T-helper 17 cell (primary cell): Measurements from ENCODE around the gene FAM193A. TPM values are rescaled to one million over a fixed set of nuclear protein-coding genes. Genes with fewer than 3 reads are reported as not detected.
"Not testable (repeated sequence)": the region's sequence is repeated elsewhere in the genome, so short reads cannot be mapped to it uniquely, and the experiment has no call there.

ENCODE experiments used
- ATAC-seq: fragments of 150-1000 bp; cut with Tn5 transposase; 2 replicates; pipeline ENCODE4 v1.10.0; 2021; ENCODE audit warnings: mild to moderate bottlenecking, moderate library complexity
- DNase-seq, 3 donors: peaks; one replicate each; pipeline versions ENCODE4 v3.0.0 to v3.0.0-alpha.2; 2020 to 2021
- H3K9me3 ChIP-seq: one replicate; pipeline ENCODE4 v1.7.0; 2013; ENCODE audit warnings: low read length, mild to moderate bottlenecking; ENCODE audit not compliant: control insufficient read depth, poor library complexity, severe bottlenecking
- H3K27ac Mint-ChIP-seq: one replicate; pipeline ENCODE4 v1.8.0; 2022; ENCODE audit warnings: mild to moderate bottlenecking, moderate library complexity, mixed read lengths
- H3K27me3 Mint-ChIP-seq: one replicate; pipeline ENCODE4 v1.8.0; 2022; ENCODE audit warnings: mixed read lengths
- H3K36me3 Mint-ChIP-seq: one replicate; pipeline ENCODE4 v1.8.0; 2022; ENCODE audit warnings: low read depth, mixed read lengths
- H3K4me1 Mint-ChIP-seq: one replicate; pipeline ENCODE4 v1.8.0; 2022; ENCODE audit warnings: mild to moderate bottlenecking, mixed read lengths
- H3K4me3 Mint-ChIP-seq: one replicate; pipeline ENCODE4 v1.8.0; 2022; ENCODE audit warnings: mild to moderate bottlenecking, moderate library complexity, mixed read lengths
- total RNA-seq, 4 donors: library from RNA in 2 of 4; stranded (reverse) in 2 of 4; gene quantifications; one replicate each; pipeline ENCODE4 v1.2.3 and lab custom pipeline; 2022 to 2026

Gene FAM193A
- total RNA-seq, 2 donors from 2014 or later = 34.8 to 39.8 TPM

GRCh38 chr4:2663275-2663674, 126.8 kb downstream of the FAM193A start:
- Mint-ChIP-seq H3K36me3 (peaks cover 10% of the 10 kb centered on the region), H3K4me1 (peaks cover 23% of the 10 kb centered on the region), H3K27me3 (no peaks in the 10 kb centered on the region), H3K4me3 (no peak overlapping the region), H3K27ac (peak overlapping the region; percentile 82)
- ATAC-seq (no peak), DNase-seq (no peak)
- no peaks in the 10 kb centered on the region for H3K9me3 ChIP-seq

- no peak for ATAC-seq
- Mint-ChIP-seq H3K4me1 (peaks cover 30% of the 10 kb centered on the region), H3K27me3 (no peaks in the 10 kb centered on the region), H3K27ac (peak overlapping the region; percentile 81), H3K4me3 (peak overlapping the region; percentile 64), H3K36me3 (peaks cover 12% of the 10 kb centered on the region)
- DNase-seq = no peak
- H3K9me3 ChIP-seq = no peaks in the 10 kb centered on the region
Observed at GRCh38 chr4:2666722-2667247, 130.3 kb downstream of the FAM193A start.

DNA sequence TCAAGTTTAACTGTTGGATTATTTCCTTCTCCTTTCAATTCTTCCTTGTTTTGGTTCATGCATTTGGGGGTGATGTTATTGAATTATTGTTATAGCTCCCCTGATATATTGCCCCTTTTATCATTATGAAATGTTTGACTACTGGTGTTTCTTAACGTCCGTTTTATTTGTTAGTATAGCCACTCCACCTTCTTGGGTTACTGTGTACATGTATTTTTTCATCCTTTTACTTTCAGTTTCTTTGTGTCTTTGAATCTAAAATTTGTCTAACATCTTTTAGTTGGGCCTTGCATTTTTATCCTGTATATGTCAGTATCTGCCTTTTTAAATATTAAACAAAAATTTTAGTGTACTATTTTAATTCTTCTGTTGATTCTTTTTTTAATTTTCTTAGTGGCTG, 131.0 kb downstream of the FAM193A start:
- H3K4me3 Mint-ChIP-seq = peak overlapping the region; percentile 64
- H3K9me3 ChIP-seq = no peaks in the 10 kb centered on the region
- H3K27me3 Mint-ChIP-seq = no peaks in the 10 kb centered on the region
- DNase-seq (no peak), ATAC-seq (no peak)
- H3K4me1 Mint-ChIP-seq = peaks cover 32% of the 10 kb centered on the region
- H3K36me3 Mint-ChIP-seq = peaks cover 15% of the 10 kb centered on the region
- H3K27ac Mint-ChIP-seq = peak overlapping the region; percentile 81

DNA sequence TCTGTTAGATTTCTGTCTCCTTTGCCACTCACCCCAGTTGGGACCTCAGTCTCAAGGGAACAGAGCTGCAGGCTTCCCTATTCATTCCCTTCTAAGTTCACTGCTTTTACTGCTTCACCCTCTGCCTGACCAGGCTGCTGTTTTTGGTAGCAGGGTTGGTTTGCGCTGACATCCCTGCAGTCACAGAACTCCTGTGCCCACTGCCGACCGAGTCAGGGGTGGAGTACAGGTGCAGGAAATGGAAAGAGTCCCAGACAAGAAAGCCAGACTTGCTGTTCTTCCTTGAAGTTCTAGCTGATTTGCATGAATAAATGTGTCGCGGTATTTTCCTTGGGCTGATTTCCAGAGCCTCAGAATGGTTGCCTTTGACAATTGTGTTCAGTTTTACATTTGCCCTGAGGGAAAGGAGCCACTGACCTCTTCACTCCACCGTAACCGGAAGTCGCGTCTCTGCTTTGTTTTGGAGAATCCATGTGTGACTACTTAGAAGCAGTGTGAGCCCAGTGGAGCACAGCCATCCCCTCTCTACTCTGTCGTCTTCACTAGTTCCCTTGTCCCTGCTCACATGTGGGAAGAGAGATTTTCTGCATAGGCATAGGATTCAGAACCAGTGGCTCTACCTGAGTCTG, 134.9 kb downstream of the FAM193A start:
- Mint-ChIP-seq H3K4me1 (peaks cover 33% of the 10 kb centered on the region), H3K36me3 (peaks cover 19% of the 10 kb centered on the region), H3K4me3 (no peak overlapping the region), H3K27me3 (no peaks in the 10 kb centered on the region), H3K27ac (peak overlapping the region; percentile 80)
- no peaks in the 10 kb centered on the region for H3K9me3 ChIP-seq
- ATAC-seq (no peak), DNase-seq (no peak)

GRCh38 chr4:2672082-2672481, 135.6 kb downstream of the FAM193A start:
- H3K9me3 ChIP-seq = no peaks in the 10 kb centered on the region
- ATAC-seq (no peak), DNase-seq (no peak)
- Mint-ChIP-seq H3K4me1 (peaks cover 29% of the 10 kb centered on the region), H3K36me3 (peaks cover 18% of the 10 kb centered on the region), H3K4me3 (no peak overlapping the region), H3K27me3 (no peaks in the 10 kb centered on the region), H3K27ac (no peak overlapping the region)

GRCh38 chr4:2672700-2673099, 136.3 kb downstream of the FAM193A start:
- no peaks in the 10 kb centered on the region for H3K9me3 ChIP-seq
- no peak for DNase-seq
- no peak for ATAC-seq
- H3K4me1 Mint-ChIP-seq = peaks cover 26% of the 10 kb centered on the region
- no peaks in the 10 kb centered on the region for H3K27me3 Mint-ChIP-seq
- peaks cover 19% of the 10 kb centered on the region for H3K36me3 Mint-ChIP-seq
- peak overlapping the region; percentile 37 for H3K27ac Mint-ChIP-seq
- H3K4me3 Mint-ChIP-seq = no peak overlapping the region

- Mint-ChIP-seq H3K36me3 (peaks cover 19% of the 10 kb centered on the region), H3K4me1 (peaks cover 27% of the 10 kb centered on the region), H3K27me3 (no peaks in the 10 kb centered on the region), H3K4me3 (no peak overlapping the region), H3K27ac (peak overlapping the region; percentile 37)
- ATAC-seq = no peak
- no peak for DNase-seq
- no peaks in the 10 kb centered on the region for H3K9me3 ChIP-seq
Observed at GRCh38 chr4:2673157-2673556, 136.7 kb downstream of the FAM193A start.

DNA sequence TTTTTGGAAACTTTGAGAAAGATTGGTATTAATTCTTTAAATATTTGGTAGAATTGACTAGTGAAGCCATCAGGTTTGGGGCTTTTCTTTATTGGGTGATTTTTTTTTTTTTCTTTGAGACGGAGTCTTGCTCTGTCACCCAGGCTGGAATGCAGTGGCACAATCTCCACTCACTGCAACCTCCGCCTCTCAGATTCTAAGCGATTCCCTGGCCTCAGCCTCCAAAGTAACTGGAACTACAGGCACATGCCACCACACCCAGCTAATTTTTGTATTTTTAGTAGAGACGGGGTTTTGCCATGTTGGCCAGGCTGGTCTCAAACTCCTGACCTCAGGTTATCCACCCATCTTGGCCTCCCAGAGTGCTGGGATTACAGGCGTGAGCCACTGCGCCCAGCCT, 143.3 kb downstream of the FAM193A start:
- Mint-ChIP-seq H3K36me3 (peaks cover 23% of the 10 kb centered on the region), H3K4me1 (peaks cover 30% of the 10 kb centered on the region)
- H3K27me3 Mint-ChIP-seq, H3K9me3 ChIP-seq, DNase-seq, H3K27ac Mint-ChIP-seq, ATAC-seq, H3K4me3 Mint-ChIP-seq: not testable (repeated sequence)

DNA sequence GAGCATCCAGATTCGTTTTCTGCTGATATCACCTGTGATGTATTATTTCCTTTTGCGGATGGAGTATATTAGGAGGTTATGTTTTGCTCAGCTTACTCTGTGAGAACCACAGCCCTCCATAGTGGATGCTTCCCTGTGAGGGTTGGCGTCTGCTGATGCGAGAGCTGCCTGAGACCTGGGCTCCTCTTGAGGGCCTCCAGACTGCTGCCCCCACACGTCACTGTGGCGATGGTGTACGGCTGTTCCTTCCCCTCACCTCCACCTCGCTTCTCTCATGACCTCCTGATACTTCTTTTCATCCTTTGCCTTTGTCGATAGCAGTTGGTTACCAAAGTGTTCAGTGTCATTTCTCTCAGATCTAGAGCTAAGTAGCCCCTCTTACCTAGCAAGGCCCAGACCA, 148.0 kb downstream of the FAM193A start:
- DNase-seq (no peak), ATAC-seq (no peak)
- Mint-ChIP-seq H3K4me3 (no peak overlapping the region), H3K4me1 (peaks cover 24% of the 10 kb centered on the region), H3K36me3 (peaks cover 15% of the 10 kb centered on the region), H3K27ac (no peak overlapping the region), H3K27me3 (no peaks in the 10 kb centered on the region)
- no peaks in the 10 kb centered on the region for H3K9me3 ChIP-seq

DNA sequence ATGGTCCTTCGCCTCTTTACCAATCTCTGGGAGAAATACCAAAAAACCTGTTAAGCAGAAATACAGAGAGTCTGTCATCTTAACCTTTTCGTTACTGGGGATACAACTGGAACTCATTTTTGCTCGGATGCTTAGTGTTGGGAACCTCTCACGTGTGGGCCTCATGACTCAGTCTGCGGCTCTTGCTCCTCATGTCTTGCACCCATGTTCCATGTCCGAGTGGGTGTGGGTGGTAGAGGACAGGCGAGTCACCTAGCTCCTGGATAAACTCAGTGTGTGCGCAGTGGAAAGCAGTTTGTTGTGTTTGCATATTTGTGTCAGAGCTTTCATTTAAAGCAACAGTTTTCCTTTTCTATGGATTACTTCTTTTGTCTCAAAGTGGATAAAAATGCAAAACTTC, 149.1 kb downstream of the FAM193A start:
- H3K27me3 Mint-ChIP-seq = no peaks in the 10 kb centered on the region
- no peak overlapping the region for H3K27ac Mint-ChIP-seq
- H3K36me3 Mint-ChIP-seq = peaks cover 18% of the 10 kb centered on the region
- H3K4me1 Mint-ChIP-seq = peaks cover 26% of the 10 kb centered on the region
- H3K9me3 ChIP-seq = no peaks in the 10 kb centered on the region
- ATAC-seq (no peak), DNase-seq (no peak)
- H3K4me3 Mint-ChIP-seq = no peak overlapping the region

GRCh38 chr4:2686379-2687265, 150.2 kb downstream of the FAM193A start:
- no peaks in the 10 kb centered on the region for H3K27me3 Mint-ChIP-seq
- H3K27ac Mint-ChIP-seq = peak overlapping the region; percentile 53
- H3K36me3 Mint-ChIP-seq = peaks cover 13% of the 10 kb centered on the region
- no peak overlapping the region for H3K4me3 Mint-ChIP-seq
- no peaks in the 10 kb centered on the region for H3K9me3 ChIP-seq
- ATAC-seq (no peak), DNase-seq (no peak)
- H3K4me1 Mint-ChIP-seq = peaks cover 22% of the 10 kb centered on the region

GRCh38 chr4:2688281-2688680, 151.8 kb downstream of the FAM193A start:
- peaks cover 11% of the 10 kb centered on the region for H3K36me3 Mint-ChIP-seq
- H3K4me3 Mint-ChIP-seq = no peak overlapping the region
- H3K27me3 Mint-ChIP-seq = no peaks in the 10 kb centered on the region
- ATAC-seq (no peak), DNase-seq (no peak)
- H3K9me3 ChIP-seq = no peaks in the 10 kb centered on the region
- peaks cover 24% of the 10 kb centered on the region for H3K4me1 Mint-ChIP-seq
- H3K27ac Mint-ChIP-seq = peak overlapping the region; percentile 53

GRCh38 chr4:2688697-2689096, 152.2 kb downstream of the FAM193A start:
- no peaks in the 10 kb centered on the region for H3K9me3 ChIP-seq
- ATAC-seq (no peak), DNase-seq (no peak)
- Mint-ChIP-seq H3K4me3 (no peak overlapping the region), H3K4me1 (peaks cover 21% of the 10 kb centered on the region), H3K36me3 (peaks cover 13% of the 10 kb centered on the region), H3K27me3 (no peaks in the 10 kb centered on the region), H3K27ac (peak overlapping the region; percentile 53)
